Liver (tissue), 9 donors: ENCODE measurements around the gene METTL13. TPM values are rescaled to one million over a fixed set of nuclear protein-coding genes. Genes with fewer than 3 reads are reported as not detected.

ENCODE experiments used
- DNase-seq: peaks from one replicate; pipeline ENCODE4 v3.0.0-alpha.2; 2017; ENCODE audit warnings: low spot score
- H3K27ac ChIP-seq, 2 donors: one replicate each; pipeline ENCODE4 v1.7.0; 2013; ENCODE audit warnings: inconsistent platforms in 2 of 2, low read length in 2 of 2, control low read depth in 1 of 2, low read depth in 1 of 2, mild to moderate bottlenecking in 1 of 2
- H3K27me3 ChIP-seq, 4 donors: one replicate each; pipeline versions ENCODE4 v1.6.1 to v1.7.0; 2013; ENCODE audit warnings: low read length in 3 of 4, inconsistent platforms in 1 of 4, mild to moderate bottlenecking in 1 of 4, moderate library complexity in 1 of 4; ENCODE audit not compliant: control insufficient read depth in 4 of 4, insufficient read depth in 4 of 4
- H3K36me3 ChIP-seq, 4 donors: one replicate each; pipeline versions ENCODE4 v1.6.1 to v1.7.0; 2013; ENCODE audit warnings: low read length in 3 of 4, mild to moderate bottlenecking in 3 of 4, low read depth in 1 of 4, moderate library complexity in 1 of 4; ENCODE audit not compliant: control insufficient read depth in 4 of 4, insufficient read depth in 3 of 4
- H3K4me1 ChIP-seq, 4 donors: one replicate each; pipeline versions ENCODE4 v1.6.1 to v1.7.0; 2013; ENCODE audit warnings: low read length in 3 of 4, mild to moderate bottlenecking in 3 of 4, moderate library complexity in 1 of 4; ENCODE audit not compliant: control insufficient read depth in 4 of 4, insufficient read depth in 4 of 4
- H3K4me3 ChIP-seq, 3 donors: one replicate each; pipeline versions ENCODE4 v1.6.1 to v1.7.0; 2013; ENCODE audit warnings: low read length in 3 of 3, control low read depth in 1 of 3, low read depth in 1 of 3, mild to moderate bottlenecking in 1 of 3
- H3K9ac ChIP-seq, 2 donors: one replicate each; pipeline ENCODE4 v1.7.0; 2013; ENCODE audit warnings: low read length in 2 of 2, mild to moderate bottlenecking in 2 of 2, moderate library complexity in 2 of 2, control low read depth in 1 of 2, low read depth in 1 of 2
- H3K9me3 ChIP-seq, 4 donors: one replicate each; pipeline versions ENCODE4 v1.6.1 to v1.7.0; 2013; ENCODE audit warnings: low read length in 3 of 4; ENCODE audit not compliant: control insufficient read depth in 4 of 4
- ATF3 ChIP-seq: IDR thresholded peaks from 2 replicates; pipeline ENCODE4 v1.6.1; 2016; ENCODE audit warnings: antibody characterized with exemption
- EGR1 ChIP-seq, 2 donors: IDR thresholded peaks; 2 replicates each; pipeline ENCODE4 v1.6.1; 2016 to 2018; ENCODE audit warnings: antibody characterized with exemption in 2 of 2, low read depth in 2 of 2
- FOXA1 ChIP-seq: IDR thresholded peaks from 2 replicates; pipeline ENCODE4 v1.6.1; 2016; ENCODE audit warnings: antibody characterized with exemption
- FOXA2 ChIP-seq: IDR thresholded peaks from 2 replicates; pipeline ENCODE4 v1.6.1; 2016; ENCODE audit warnings: antibody characterized with exemption
- GABPA ChIP-seq, 2 donors: IDR thresholded peaks in 1 of 2; conservative IDR thresholded peaks in 1 of 2; 2 replicates each; pipeline ENCODE4 v1.6.1; 2016; ENCODE audit warnings: antibody characterized with exemption in 2 of 2, mild to moderate bottlenecking in 1 of 2, moderate library complexity in 1 of 2
- HNF4A ChIP-seq, 2 donors: conservative IDR thresholded peaks; 2 replicates each; pipeline ENCODE4 v1.6.1; 2016; ENCODE audit warnings: antibody characterized with exemption in 2 of 2, mild to moderate bottlenecking in 2 of 2
- HNF4G ChIP-seq: IDR thresholded peaks from 2 replicates; pipeline ENCODE4 v1.6.1; 2016; ENCODE audit warnings: antibody characterized with exemption
- JUND ChIP-seq, 2 donors: IDR thresholded peaks; 2 replicates each; pipeline ENCODE4 v1.6.1; 2016; ENCODE audit warnings: antibody characterized with exemption in 2 of 2
- MAX ChIP-seq: IDR thresholded peaks from 2 replicates; pipeline ENCODE4 v1.6.1; 2016; ENCODE audit warnings: antibody characterized with exemption
- NR2F2 ChIP-seq: IDR thresholded peaks from 2 replicates; pipeline ENCODE4 v1.6.1; 2016; ENCODE audit warnings: antibody characterized with exemption
- RAD21 ChIP-seq, 2 donors: IDR thresholded peaks; 2 replicates each; pipeline ENCODE4 v1.6.1; 2016; ENCODE audit warnings: antibody characterized with exemption in 2 of 2, mild to moderate bottlenecking in 2 of 2
- RXRA ChIP-seq, 2 donors: IDR thresholded peaks; 2 replicates each; pipeline ENCODE4 v1.6.1; 2017 to 2018; ENCODE audit warnings: antibody characterized with exemption in 2 of 2, mild to moderate bottlenecking in 1 of 2
- SP1 ChIP-seq: IDR thresholded peaks from 2 replicates; pipeline ENCODE4 v1.6.1; 2018; ENCODE audit warnings: antibody characterized with exemption, mild to moderate bottlenecking
- TAF1 ChIP-seq: conservative IDR thresholded peaks from 2 replicates; pipeline ENCODE4 v1.6.1; 2016; ENCODE audit warnings: antibody characterized with exemption, mild to moderate bottlenecking
- YY1 ChIP-seq: IDR thresholded peaks from 2 replicates; pipeline ENCODE4 v1.6.1; 2016; ENCODE audit warnings: antibody characterized with exemption, mild to moderate bottlenecking
- ZBTB33 ChIP-seq: IDR thresholded peaks from 2 replicates; pipeline ENCODE4 v1.6.1; 2016; ENCODE audit warnings: antibody characterized with exemption
- WGBS: extraction: QIAGEN DNeasy Blood & Tissue Kit; methylation state at CpG from one replicate; pipeline ENCODE4 v1.1.7; 2013; 5-methylcytosine and 5-hydroxymethylcytosine counted together
- polyA plus RNA-seq, 2 donors: library from polyadenylated mRNA; stranded (reverse) in 1 of 2; unstranded in 1 of 2; fragments of 200-250 nt in 1 of 2; fragments of >200 nt in 1 of 2; fragmentation: Nextera tagmentation in 1 of 2; extraction: Ambion mirVana in 1 of 2; gene quantifications; one replicate each; pipeline versions ENCODE4 v1.2.1 to v1.2.3, GENCODE V29; 2013 to 2015
- total RNA-seq, 2 donors: library from RNA; depleted of rRNA; stranded (reverse); fragments of >200 nt; gene quantifications; one replicate each; pipeline ENCODE4 v1.2.3, GENCODE V29; 2014
- TF ChIP-seq, protein P1 (sequence below): IDR thresholded peaks from 2 replicates; pipeline ENCODE4 v1.6.1; 2016; ENCODE audit warnings: antibody characterized with exemption, mild to moderate bottlenecking
- TF ChIP-seq, protein P2 (sequence below): fragments of 150-350 bp; IDR thresholded peaks from 2 replicates; pipeline ENCODE4 v1.5.1; 2017; ENCODE audit warnings: improper control_type of control experiment, low read depth, low read length; ENCODE audit not compliant: missing input control
- donor health status: healthy.
- donor health status: healthy.
- donor health status: healthy.
- donor health status: healthy.
- donor health status: healthy.

Gene METTL13
- total and polyA plus RNA-seq, 4 donors, result 10.5 to 16.1 (median 13.4) TPM

GRCh38 chr1:171736196-171736595, 45.3 kb upstream of the METTL13 start:
- H3K4me1 ChIP-seq, result peaks cover 2 to 13% (median 8%) of the 10 kb centered on the region in 4 donors
- TF ChIP-seq NR2F2 (no peak), SP1 (no peak), YY1 (no peak), GABPA (IDR thresholded peaks at IDR 0.05 in 1 of 2, conservative IDR thresholded peaks at IDR 0.05 in 1 of 2) (no peak), RXRA (IDR thresholded peaks at IDR 0.05) (no peak), HNF4A (conservative IDR thresholded peaks at IDR 0.05) (no peak), TAF1 (no peak), HNF4G (no peak), FOXA1 (no peak), FOXA2 (no peak), JUND (IDR thresholded peaks at IDR 0.05) (no peak), ZBTB33 (no peak)
- TF ChIP-seq, protein P1, sequence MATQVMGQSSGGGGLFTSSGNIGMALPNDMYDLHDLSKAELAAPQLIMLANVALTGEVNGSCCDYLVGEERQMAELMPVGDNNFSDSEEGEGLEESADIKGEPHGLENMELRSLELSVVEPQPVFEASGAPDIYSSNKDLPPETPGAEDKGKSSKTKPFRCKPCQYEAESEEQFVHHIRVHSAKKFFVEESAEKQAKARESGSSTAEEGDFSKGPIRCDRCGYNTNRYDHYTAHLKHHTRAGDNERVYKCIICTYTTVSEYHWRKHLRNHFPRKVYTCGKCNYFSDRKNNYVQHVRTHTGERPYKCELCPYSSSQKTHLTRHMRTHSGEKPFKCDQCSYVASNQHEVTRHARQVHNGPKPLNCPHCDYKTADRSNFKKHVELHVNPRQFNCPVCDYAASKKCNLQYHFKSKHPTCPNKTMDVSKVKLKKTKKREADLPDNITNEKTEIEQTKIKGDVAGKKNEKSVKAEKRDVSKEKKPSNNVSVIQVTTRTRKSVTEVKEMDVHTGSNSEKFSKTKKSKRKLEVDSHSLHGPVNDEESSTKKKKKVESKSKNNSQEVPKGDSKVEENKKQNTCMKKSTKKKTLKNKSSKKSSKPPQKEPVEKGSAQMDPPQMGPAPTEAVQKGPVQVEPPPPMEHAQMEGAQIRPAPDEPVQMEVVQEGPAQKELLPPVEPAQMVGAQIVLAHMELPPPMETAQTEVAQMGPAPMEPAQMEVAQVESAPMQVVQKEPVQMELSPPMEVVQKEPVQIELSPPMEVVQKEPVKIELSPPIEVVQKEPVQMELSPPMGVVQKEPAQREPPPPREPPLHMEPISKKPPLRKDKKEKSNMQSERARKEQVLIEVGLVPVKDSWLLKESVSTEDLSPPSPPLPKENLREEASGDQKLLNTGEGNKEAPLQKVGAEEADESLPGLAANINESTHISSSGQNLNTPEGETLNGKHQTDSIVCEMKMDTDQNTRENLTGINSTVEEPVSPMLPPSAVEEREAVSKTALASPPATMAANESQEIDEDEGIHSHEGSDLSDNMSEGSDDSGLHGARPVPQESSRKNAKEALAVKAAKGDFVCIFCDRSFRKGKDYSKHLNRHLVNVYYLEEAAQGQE, result no peak
- TF ChIP-seq, protein P2, sequence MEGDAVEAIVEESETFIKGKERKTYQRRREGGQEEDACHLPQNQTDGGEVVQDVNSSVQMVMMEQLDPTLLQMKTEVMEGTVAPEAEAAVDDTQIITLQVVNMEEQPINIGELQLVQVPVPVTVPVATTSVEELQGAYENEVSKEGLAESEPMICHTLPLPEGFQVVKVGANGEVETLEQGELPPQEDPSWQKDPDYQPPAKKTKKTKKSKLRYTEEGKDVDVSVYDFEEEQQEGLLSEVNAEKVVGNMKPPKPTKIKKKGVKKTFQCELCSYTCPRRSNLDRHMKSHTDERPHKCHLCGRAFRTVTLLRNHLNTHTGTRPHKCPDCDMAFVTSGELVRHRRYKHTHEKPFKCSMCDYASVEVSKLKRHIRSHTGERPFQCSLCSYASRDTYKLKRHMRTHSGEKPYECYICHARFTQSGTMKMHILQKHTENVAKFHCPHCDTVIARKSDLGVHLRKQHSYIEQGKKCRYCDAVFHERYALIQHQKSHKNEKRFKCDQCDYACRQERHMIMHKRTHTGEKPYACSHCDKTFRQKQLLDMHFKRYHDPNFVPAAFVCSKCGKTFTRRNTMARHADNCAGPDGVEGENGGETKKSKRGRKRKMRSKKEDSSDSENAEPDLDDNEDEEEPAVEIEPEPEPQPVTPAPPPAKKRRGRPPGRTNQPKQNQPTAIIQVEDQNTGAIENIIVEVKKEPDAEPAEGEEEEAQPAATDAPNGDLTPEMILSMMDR, result no peak
- no peak for DNase-seq
- 89% methylated on average over 2 of the region's 2 CpGs for WGBS
- H3K36me3 ChIP-seq, result peaks cover 0 to 8% (median 3%) of the 10 kb centered on the region in 4 donors
- H3K9me3 ChIP-seq, result no peaks in the 10 kb centered on the region
- no peaks in the 10 kb centered on the region for H3K27me3 ChIP-seq
- no peak overlapping the region for H3K27ac ChIP-seq
- H3K9ac ChIP-seq, result no peak overlapping the region
- no peak overlapping the region for H3K4me3 ChIP-seq

GRCh38 chr1:171738911-171739310, 42.5 kb upstream of the METTL13 start:
- no peak overlapping the region for H3K27ac ChIP-seq
- H3K9me3 ChIP-seq, result no peaks in the 10 kb centered on the region
- no peak for DNase-seq
- 93% methylated on average over 2 of the region's 2 CpGs for WGBS
- TF ChIP-seq SP1 (no peak), RAD21 (IDR thresholded peaks at IDR 0.05) (no peak), TAF1 (no peak), MAX (no peak), ATF3 (no peak), GABPA (IDR thresholded peaks at IDR 0.05 in 1 of 2, conservative IDR thresholded peaks at IDR 0.05 in 1 of 2) (no peak), FOXA2 (no peak), NR2F2 (no peak), HNF4G (no peak), JUND (IDR thresholded peaks at IDR 0.05) (no peak), EGR1 (IDR thresholded peaks at IDR 0.05; ENCODE audit: low read depth in 2 of 2) (no peak), YY1 (no peak)
- H3K36me3 ChIP-seq, result peaks cover 0 to 8% (median 3%) of the 10 kb centered on the region in 4 donors
- H3K4me3 ChIP-seq, result no peak overlapping the region
- H3K9ac ChIP-seq, result no peak overlapping the region
- H3K4me1 ChIP-seq, result peaks cover 4 to 20% (median 10%) of the 10 kb centered on the region in 4 donors
- H3K27me3 ChIP-seq, result no peaks in the 10 kb centered on the region
